ENCODE results near the gene RASAL2.

RASAL2 gene

DNA sequence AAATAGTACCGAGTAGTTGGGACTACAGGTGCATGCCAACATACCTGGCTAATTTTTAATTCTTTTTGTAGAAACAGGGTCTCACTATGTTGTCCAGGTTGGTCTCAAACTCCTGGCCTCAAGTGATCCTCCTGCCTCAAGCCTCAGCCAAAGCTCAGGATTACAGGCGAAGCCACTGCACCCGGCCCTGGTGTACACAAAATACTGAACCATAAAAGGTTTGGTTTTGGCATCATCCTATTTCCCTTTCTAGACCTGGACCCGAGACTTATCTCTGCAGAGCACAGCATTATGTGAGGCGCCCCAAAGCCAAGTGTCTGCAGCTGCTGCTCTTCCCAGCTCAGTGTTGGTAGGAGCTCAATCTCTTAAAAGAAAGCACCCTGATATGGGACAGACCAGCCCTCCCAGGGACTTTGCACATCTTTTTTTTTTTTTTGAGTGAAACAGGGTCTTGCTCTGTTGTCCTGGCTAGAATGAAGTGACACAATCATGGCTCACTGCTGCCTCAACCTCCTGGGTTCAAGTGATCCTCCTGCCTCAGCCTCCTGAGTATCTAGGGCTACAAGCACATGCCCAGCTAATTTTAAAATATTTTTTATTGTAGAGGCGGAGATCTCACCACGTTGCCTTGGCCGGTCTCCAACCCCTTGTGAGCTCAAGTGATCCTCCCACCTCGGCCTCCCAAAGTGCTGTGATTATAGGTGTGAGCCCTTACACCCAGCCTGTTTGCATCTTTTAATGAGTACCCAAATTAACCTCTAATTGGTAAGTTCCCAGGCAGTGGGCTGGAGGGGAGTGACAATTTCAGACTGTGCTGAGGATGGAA is 439.4 kb downstream of the RASAL2 start:
- Mint-ChIP-seq H3K36me3 (ENCODE audit: low read depth) (no peaks in the 10 kb centered on the region), H3K27ac (no peak overlapping the region), H3K4me3 (no peak overlapping the region), H3K9me3 (no peaks in the 10 kb centered on the region), H3K4me1 (peaks cover 20% of the 10 kb centered on the region), H3K27me3 (ENCODE audit: low read depth) (peaks cover 18% of the 10 kb centered on the region)
- TF ChIP-seq, protein P1, sequence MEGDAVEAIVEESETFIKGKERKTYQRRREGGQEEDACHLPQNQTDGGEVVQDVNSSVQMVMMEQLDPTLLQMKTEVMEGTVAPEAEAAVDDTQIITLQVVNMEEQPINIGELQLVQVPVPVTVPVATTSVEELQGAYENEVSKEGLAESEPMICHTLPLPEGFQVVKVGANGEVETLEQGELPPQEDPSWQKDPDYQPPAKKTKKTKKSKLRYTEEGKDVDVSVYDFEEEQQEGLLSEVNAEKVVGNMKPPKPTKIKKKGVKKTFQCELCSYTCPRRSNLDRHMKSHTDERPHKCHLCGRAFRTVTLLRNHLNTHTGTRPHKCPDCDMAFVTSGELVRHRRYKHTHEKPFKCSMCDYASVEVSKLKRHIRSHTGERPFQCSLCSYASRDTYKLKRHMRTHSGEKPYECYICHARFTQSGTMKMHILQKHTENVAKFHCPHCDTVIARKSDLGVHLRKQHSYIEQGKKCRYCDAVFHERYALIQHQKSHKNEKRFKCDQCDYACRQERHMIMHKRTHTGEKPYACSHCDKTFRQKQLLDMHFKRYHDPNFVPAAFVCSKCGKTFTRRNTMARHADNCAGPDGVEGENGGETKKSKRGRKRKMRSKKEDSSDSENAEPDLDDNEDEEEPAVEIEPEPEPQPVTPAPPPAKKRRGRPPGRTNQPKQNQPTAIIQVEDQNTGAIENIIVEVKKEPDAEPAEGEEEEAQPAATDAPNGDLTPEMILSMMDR (IDR thresholded peaks at IDR 0.05; ENCODE audit: unreplicated experiment in 3 of 3), result no peak

Data from nephron (organoid).